GM21825 (cell line): ENCODE measurements around the gene UBAP1L.

Source experiments
- ATAC-seq: cut with Tn5 transposase; IDR thresholded peaks from one replicate; pipeline ENCODE4 v1.9.1; 2021; ENCODE audit warnings: mild to moderate bottlenecking, moderate library complexity; ENCODE audit not compliant: unreplicated experiment

UBAP1L gene

DNA sequence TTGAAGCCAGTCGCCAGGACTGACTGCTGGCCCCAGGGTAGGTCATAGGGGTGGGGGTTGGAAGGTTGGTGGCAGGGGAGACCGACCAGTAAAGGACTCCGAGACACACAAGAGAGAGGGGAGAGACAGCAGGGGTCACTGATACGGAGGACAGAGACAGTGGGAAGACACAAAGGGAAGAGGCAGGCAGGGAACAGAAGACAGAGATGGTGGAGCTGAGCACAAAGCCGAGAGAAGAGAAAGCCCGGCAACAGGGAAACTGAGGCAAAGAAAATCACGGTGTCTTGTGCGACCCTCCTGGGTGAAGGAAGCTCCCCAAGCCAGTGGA, 47.7 kb downstream of the UBAP1L start:
- no peak for ATAC-seq

DNA sequence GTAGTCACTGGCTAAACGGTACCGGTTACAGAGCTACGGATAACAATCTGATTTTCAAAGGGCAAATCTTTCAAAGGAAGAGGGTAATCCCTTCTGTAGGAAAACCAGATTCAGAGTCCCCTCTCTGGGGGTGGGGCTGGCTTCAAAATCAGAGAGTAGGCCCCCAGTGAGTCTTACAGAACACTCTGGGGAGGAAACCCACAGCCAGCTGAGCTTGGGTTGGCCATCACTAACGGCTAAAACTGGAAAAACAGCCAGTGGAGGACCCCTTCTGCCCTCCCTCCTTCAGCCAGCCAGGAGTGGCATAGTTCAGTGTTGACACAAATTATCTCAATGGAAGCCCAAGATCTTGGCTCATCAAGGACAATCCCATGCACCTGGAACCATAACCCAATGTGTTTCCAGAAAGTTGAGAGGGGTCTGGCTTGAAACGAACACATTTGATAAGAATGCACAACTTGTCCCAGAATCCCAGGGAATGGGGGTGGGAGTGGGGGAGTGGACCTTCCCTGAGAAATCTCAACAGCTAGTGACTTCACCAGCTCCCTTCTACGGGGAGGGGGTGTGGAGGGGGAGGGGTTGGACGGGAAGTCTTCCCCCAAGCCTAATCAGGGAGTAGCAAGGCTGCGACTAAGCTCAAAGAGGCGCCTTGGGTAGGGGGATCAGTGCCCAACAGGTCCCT, 48.2 kb downstream of the UBAP1L start:
- ATAC-seq: no peak

DNA sequence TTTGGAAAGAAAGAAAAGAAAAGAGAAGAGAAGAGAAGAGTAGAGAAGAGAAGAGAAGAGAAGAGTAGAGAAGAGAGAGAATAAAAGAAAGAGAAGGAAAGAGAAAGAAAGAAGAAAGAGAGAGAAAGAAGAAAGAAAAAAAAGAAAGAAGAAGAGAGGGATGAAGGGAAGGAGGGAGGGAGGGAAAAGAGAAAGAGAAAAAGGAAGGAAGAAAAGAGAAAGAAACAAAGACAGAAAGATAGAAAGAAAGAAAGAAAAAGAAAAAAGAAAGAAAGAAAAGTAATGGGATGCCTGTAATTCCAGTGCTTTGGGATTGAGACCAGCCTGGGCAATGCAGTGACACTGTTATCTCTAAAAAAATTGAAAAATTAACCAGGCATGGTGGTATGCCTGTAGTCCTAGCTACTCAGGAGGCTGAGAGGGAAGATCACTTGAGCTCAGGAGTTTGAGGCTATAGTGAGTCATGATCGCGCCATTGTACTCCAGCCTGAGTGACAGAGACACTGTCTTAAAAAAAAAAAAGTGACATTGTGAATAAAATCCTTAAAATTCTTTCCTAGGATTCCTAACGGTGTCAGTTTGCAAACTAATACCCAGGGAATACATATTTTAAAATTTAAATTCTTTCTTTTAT, 48.9 kb downstream of the UBAP1L start:
- no peak for ATAC-seq

DNA sequence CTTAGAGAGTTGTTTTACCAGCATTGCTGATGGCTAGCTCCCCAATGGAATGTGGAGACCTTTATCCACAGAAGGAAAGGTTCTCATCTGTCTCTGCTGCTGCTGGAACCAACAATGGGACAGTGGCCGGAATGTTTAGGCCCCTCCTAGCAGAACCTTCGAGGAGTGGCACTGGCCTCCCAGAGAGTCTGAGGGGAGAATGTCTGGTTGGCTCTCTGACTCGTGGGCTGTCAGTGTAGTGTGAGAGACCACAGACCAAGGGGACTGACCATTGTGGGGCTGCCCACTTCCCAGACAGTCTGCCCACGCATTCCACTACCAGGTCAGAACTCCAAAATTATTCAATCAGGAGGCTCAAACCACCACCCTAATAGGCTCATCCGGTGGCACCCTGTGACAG, 52.3 kb downstream of the UBAP1L start:
- ATAC-seq: no peak

DNA sequence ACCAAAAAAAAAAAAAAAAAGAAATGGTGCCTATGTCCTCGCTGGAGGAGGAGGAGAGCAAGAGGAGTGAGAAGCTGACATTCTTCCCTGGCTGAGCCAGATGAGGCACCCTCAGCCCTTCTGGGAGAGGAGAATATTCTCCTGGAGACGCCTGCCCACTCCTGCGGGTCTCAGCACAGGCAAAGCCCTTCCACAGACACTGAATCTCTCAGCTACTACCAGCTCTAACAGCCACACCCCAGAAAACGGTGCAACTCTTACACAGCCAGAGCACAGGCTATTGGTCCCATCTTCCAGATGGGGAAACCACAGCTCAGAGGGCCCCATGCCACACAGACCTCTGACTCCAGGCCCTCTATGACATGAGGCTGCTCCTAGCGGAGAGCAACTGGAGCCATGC, 52.9 kb downstream of the UBAP1L start:
- ATAC-seq: no peak

- ATAC-seq: no peak
These were observed 54.2 kb downstream of the UBAP1L start for GRCh38 chr15:65060641-65061397.

DNA sequence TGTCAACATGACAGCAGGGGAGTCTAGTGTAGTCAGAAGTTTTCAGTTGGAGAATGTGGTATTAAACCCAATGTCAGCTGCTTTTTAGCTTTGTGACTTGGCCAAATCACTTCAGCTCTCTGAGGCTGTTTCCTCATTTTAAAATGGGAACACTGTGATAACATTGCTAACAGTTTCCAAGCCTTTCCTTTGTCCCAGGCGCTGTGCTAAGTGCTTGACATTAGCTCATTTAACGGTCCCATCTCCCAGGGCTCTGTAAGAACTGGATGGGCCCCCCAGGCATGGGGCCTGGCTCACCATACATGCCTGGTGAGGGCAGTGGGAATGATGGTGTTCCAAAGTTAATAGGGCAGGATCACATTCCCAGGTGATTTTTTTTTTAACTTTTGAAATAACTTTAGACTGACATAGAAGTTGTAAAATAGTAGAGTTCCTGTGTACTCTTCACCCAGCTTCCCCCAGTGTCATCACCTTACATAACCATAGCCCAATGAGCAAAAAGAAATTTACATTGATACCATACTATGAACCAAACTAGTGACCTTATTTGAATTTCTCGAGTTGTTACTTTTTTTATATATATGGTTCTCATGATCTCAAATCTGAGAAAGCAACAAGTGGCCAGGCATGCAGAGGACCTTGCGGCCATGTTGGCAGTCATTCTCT, 54.9 kb downstream of the UBAP1L start:
- ATAC-seq: no peak

DNA sequence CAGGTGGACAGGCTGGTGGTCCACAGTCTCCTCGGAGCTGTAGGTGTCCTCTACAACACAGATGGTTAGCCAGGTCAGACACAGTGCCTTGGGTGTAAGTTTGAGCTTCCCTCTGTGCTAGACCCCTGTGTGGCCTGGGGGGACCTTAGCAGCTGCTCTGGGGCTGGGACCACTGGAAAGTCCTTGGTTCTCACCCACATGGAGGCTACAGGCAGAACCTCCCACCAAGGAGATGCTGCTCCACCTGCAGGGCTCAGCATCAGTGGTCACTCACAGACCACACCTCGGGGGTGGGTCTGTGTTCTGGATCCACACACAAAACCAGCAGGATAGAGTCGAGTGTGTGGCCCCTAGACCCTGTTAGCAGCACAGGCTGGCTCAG, 55.6 kb downstream of the UBAP1L start:
- no peak for ATAC-seq

DNA sequence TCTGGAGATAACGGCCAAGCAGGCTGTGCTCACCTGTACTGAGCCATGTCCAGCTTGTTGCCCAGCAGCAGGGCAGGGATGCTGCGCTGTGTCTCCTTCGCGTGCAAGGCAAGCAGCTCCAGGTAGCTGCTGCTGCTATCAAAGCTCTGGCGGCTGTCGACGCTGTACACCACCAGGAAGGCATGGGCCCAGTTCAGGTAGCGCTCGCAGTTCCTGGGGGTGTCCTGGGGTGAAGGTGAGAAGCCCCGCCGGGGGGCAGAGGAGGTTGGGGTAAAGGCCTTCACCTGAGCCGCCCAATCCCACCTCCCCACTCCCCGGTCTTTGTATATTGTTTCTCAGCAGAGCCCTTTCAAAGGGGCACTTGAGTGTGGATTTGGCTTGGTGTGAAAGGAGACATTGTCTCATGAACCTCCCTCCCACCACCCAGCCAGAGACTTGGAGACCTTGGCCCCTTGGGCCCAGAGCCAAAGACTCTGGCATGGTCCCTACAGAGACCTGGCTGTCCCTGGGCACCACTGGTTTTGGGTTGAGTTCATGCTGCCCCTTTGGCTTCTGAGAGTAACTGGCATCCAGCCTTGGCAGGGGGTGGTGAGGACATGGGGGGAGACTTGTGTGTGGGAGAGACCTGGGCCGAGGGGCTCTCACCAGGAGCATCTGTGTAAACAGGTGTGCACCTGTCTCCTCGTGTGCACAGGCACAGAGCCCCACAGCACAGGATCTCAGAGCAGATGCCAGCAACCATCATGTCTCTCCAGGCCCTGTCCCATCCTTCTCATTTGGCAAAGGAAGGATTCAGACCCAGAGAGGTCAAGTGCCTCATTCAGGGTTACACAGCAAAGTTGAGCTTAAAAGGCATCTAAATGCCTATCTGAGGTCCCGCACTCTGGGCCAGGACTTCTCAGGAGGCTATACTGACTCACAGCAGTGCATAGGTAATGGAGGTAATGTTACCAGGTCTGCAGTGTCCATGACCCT, 56.3 kb downstream of the UBAP1L start:
- ATAC-seq: no peak

DNA sequence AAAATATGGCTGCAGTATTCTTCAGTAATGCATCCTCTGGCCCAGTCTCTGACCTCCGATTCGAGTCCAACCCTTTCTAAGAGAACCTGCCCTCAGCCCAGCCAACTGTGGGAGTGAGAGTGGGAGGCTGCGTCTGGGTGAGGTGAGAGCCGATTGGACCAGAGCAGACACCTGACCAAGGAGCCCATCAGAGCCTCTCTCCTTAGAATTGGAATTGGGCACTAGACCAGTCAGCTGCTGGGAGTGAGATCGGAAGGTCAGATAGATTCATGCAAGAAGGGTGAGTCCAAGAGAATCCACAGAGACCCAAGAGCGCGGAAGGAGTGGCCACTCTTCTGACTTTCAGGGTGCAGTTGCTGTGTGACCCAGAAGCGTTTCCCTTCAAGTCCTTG, 57.5 kb downstream of the UBAP1L start:
- no peak for ATAC-seq

- no peak for ATAC-seq
These were observed 58.0 kb downstream of the UBAP1L start for GRCh38 chr15:65056868-65057548.

DNA sequence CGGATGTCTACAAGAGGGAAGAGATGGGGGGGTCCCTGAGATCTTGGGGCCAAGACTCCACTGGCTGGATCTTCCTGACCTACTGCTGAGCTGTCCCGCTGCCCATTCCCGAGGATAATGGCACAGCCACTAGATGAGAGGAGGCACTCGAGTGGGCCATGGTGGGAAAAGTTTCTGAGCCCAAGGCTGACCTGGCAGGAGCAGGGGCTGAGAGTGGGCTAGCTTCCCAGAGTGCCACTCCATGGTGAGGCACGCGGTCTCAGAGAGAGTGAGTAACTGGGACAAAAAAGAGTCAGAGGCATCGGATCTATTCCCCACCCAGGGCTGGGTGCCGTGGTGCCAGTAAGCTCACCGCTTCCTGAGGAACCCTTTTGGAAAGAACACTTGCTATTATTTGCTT, 58.9 kb downstream of the UBAP1L start:
- ATAC-seq: no peak

GRCh38 chr15:65055201-65055870, 59.7 kb downstream of the UBAP1L start:
- ATAC-seq: no peak

GRCh38 chr15:65054333-65055200, 60.4 kb downstream of the UBAP1L start:
- no peak for ATAC-seq

DNA sequence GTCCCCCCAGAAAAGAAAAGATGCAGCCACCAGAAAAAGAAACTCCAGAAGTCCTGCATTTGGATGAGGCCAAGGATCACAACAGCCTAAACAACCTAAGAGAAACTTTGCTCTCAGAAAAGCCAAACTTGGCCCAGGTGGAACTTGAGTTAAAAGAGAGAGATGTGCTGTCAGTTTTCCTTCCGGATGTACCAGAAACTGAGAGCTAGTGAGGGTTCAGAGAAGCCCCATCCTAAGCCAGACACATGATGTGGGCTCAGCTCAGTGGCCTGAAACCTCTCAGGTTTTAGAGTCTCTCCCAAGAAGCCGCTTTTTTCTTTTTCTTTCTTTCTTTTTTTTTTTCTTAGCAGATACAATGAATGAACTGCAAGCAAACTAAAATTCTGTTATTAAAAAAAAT, 62.0 kb downstream of the UBAP1L start:
- no peak for ATAC-seq

DNA sequence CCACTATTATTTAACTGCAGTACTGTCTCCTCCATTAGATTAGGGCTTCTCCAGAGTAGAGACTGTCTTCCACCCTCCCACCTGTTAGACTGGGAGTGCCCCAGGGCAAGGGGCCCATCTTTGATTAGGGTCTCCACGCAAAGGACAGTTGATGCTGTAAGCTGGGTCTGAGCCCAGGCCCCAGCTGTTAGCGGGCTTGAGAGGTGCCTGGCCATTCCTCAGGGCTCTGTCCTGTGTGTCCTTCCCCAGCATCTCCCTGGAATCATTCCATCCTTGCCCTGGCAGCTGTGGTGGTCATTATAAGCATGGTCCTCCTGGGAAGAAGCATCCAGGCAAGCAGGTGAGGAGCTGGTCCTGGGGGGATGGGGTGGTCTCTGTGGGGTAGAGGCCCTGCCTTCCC, 63.7 kb downstream of the UBAP1L start:
- ATAC-seq: no peak

DNA sequence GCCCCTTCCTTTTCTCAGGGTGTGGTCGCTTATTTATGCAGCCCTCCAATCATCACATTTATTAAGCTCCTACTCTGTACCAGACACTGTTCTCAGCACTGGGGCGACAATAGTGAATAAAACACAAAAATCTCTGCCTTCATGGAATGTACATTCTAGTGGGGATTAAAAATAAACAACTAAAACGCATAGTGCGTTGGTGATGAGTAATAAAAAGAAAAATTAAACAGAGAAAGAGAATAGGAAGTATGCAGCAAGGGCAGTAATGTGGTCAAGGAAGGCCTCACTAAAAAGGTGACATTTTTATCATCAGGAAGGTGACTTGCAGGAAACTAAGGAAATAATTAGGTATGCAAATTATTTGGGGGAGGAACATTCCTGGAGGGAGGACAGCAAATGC, 64.7 kb downstream of the UBAP1L start:
- ATAC-seq: no peak

- ATAC-seq: peak; percentile 72
These were observed 65.6 kb downstream of the UBAP1L start for GRCh38 chr15:65049418-65049840.

DNA sequence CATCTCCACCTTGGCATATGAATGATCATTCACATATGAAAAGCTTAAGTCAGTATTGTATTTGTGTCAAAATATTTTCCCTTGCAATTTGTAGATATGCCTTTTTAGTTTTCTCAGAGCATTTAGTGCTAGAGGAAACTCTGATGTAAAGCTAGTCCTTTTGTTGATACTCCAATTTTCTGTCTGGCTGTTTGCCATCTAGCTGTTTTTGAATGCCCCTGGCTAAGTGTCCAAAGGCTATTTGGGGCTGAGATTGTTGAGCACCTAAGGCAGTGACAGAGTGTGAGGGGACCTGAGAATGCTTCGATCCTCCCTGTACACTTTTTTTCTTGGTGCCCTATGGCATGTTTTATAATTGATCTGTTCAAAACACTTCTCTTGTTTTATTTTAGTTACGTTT, 66.8 kb downstream of the UBAP1L start:
- no peak for ATAC-seq
